H9 (cell line): Measurements from ENCODE around the gene TTLL9. TPM values are rescaled to one million over a fixed set of nuclear protein-coding genes. Genes with fewer than 3 reads are reported as not detected.
A peak's percentile ranks its signal among the peaks of the same experiment; 100 is the strongest.

ENCODE experiments used
- DNase-seq: peaks from one replicate; pipeline ENCODE4 v3.0.0-alpha.2; 2017
- H2AFZ ChIP-seq: one replicate; pipeline ENCODE4 v1.6.1; 2013; ENCODE audit warnings: mild to moderate bottlenecking, low read length, control low read depth, moderate library complexity
- H2AK5ac ChIP-seq: 2 replicates; pipeline ENCODE4 v1.6.1; 2013; ENCODE audit warnings: low read length, control low read depth, mixed read lengths; ENCODE audit not compliant: insufficient read length
- H2BK120ac ChIP-seq: one replicate; pipeline ENCODE4 v1.6.1; 2013; ENCODE audit warnings: low read depth, mild to moderate bottlenecking, low read length, control low read depth, inconsistent platforms; ENCODE audit not compliant: poor library complexity, severe bottlenecking
- H2BK12ac ChIP-seq: 2 replicates; pipeline ENCODE4 v1.6.1; 2013; ENCODE audit warnings: low read length, control low read depth, mixed read lengths, low read depth; ENCODE audit not compliant: insufficient read length
- H2BK15ac ChIP-seq: 2 replicates; pipeline ENCODE4 v1.6.1; 2013; ENCODE audit warnings: low read depth, low read length, control low read depth
- H2BK20ac ChIP-seq: one replicate; pipeline ENCODE4 v1.6.1; 2013; ENCODE audit warnings: low read depth, mild to moderate bottlenecking, low read length, control low read depth, inconsistent platforms; ENCODE audit not compliant: poor library complexity, severe bottlenecking
- H2BK5ac ChIP-seq: 2 replicates; pipeline ENCODE4 v1.6.1; 2013; ENCODE audit warnings: low read length, control low read depth, mixed read lengths; ENCODE audit not compliant: insufficient read length
- H3K14ac ChIP-seq: 2 replicates; pipeline ENCODE4 v1.6.1; 2013; ENCODE audit warnings: low read length, control low read depth; ENCODE audit not compliant: insufficient read depth
- H3K18ac ChIP-seq: 2 replicates; pipeline ENCODE4 v1.6.1; 2013; ENCODE audit warnings: low read depth, mild to moderate bottlenecking, mixed read lengths, low read length, control low read depth; ENCODE audit not compliant: insufficient read length
- H3K23ac ChIP-seq: 2 replicates; pipeline ENCODE4 v1.6.1; 2013; ENCODE audit warnings: low read length, control low read depth, mixed read lengths, low read depth; ENCODE audit not compliant: insufficient read length
- H3K23me2 ChIP-seq: 2 replicates; pipeline ENCODE4 v1.6.1; 2013; ENCODE audit warnings: low read depth, mild to moderate bottlenecking, mixed read lengths, low read length, control low read depth; ENCODE audit not compliant: insufficient read length, poor library complexity, severe bottlenecking
- H3K27ac ChIP-seq: 2 replicates; pipeline ENCODE4 v1.5.1; 2013; ENCODE audit warnings: low read length, control low read depth, mixed read lengths, low read depth; ENCODE audit not compliant: insufficient read length
- H3K27me3 ChIP-seq: 2 replicates; pipeline ENCODE4 v1.6.1; 2013; ENCODE audit warnings: low read length, control low read depth, inconsistent platforms; ENCODE audit not compliant: insufficient read depth
- H3K4ac ChIP-seq: 2 replicates; pipeline ENCODE4 v1.6.1; 2013; ENCODE audit warnings: low read depth, mild to moderate bottlenecking, control low read depth, inconsistent platforms, low read length, moderate library complexity
- H3K4me1 ChIP-seq: 2 replicates; pipeline ENCODE4 v1.6.1; 2013; ENCODE audit warnings: low read length, control low read depth, inconsistent platforms; ENCODE audit not compliant: insufficient read depth
- H3K4me2 ChIP-seq: 2 replicates; pipeline ENCODE4 v1.6.1; 2013; ENCODE audit warnings: low read length, control low read depth, mixed read lengths; ENCODE audit not compliant: insufficient read length, insufficient read depth
- H3K56ac ChIP-seq: 2 replicates; pipeline ENCODE4 v1.6.1; 2013; ENCODE audit warnings: low read depth, mild to moderate bottlenecking, mixed read lengths, low read length, control low read depth; ENCODE audit not compliant: insufficient read length
- H3K79me1 ChIP-seq: 2 replicates; pipeline ENCODE4 v1.6.1; 2013; ENCODE audit warnings: low read depth, mild to moderate bottlenecking, moderate library complexity, low read length, control low read depth, inconsistent platforms; ENCODE audit not compliant: insufficient read depth, poor library complexity, severe bottlenecking
- H3K79me2 ChIP-seq: 2 replicates; pipeline ENCODE4 v1.6.1; 2013; ENCODE audit warnings: low read length, control low read depth, inconsistent platforms; ENCODE audit not compliant: insufficient read depth
- H3K9ac ChIP-seq: 2 replicates; pipeline ENCODE4 v1.6.1; 2013; ENCODE audit warnings: low read length, control low read depth, mixed read lengths; ENCODE audit not compliant: insufficient read length; ENCODE audit errors: extremely low read depth
- H3K9me3 ChIP-seq: one replicate; pipeline ENCODE4 v1.6.1; 2013; ENCODE audit warnings: low read depth, low read length, inconsistent platforms; ENCODE audit not compliant: control insufficient read depth
- H3T11ph ChIP-seq: one replicate; pipeline ENCODE4 v1.6.1; 2013; ENCODE audit warnings: mild to moderate bottlenecking, low read length, control low read depth, inconsistent platforms
- H4K20me1 ChIP-seq: one replicate; pipeline ENCODE4 v1.6.1; 2013; ENCODE audit not compliant: control insufficient read depth, insufficient read length, insufficient read depth
- H4K5ac ChIP-seq: 2 replicates; pipeline ENCODE4 v1.6.1; 2013; ENCODE audit warnings: low read depth, mild to moderate bottlenecking, mixed read lengths, low read length, control low read depth; ENCODE audit not compliant: insufficient read length
- H4K8ac ChIP-seq: replicated peaks from 2 replicates; pipeline ENCODE4 v1.6.1; 2013; ENCODE audit warnings: low read length, control low read depth, mixed read lengths, low read depth; ENCODE audit not compliant: insufficient read length
- H4K91ac ChIP-seq: 2 replicates; pipeline ENCODE4 v1.6.1; 2013; ENCODE audit warnings: low read depth, mild to moderate bottlenecking, moderate library complexity, mixed read lengths, low read length, control low read depth; ENCODE audit not compliant: insufficient read length
- H3K27ac Mint-ChIP-seq, 3 experiments: 2 replicates in 2 of 3; 3 replicates in 1 of 3; pipeline ENCODE4 v1.8.0; 2020 to 2021; ENCODE audit warnings: mixed read lengths in 3 of 3, mild to moderate bottlenecking in 1 of 3, moderate library complexity in 1 of 3
- H3K27me3 Mint-ChIP-seq: 2 replicates; pipeline ENCODE4 v1.8.0; 2021; ENCODE audit warnings: low read depth, mild to moderate bottlenecking, moderate library complexity, mixed read lengths
- H3K36me3 Mint-ChIP-seq, 3 experiments: 2 replicates in 2 of 3; 3 replicates in 1 of 3; pipeline ENCODE4 v1.8.0; 2020 to 2021; ENCODE audit warnings: low read depth in 3 of 3, mixed read lengths in 3 of 3; ENCODE audit not compliant: insufficient read depth in 1 of 3
- H3K4me1 Mint-ChIP-seq, 2 experiments: 2 replicates each; pipeline ENCODE4 v1.8.0; 2020; ENCODE audit warnings: mixed read lengths in 2 of 2
- H3K4me3 Mint-ChIP-seq, 2 experiments: 2 replicates in 1 of 2; 3 replicates in 1 of 2; pipeline ENCODE4 v1.8.0; 2020 to 2021; ENCODE audit warnings: mild to moderate bottlenecking in 2 of 2, mixed read lengths in 2 of 2, moderate library complexity in 1 of 2
- H3K9me3 Mint-ChIP-seq, 2 experiments: 2 replicates in 1 of 2; 3 replicates in 1 of 2; pipeline ENCODE4 v1.8.0; 2020; ENCODE audit warnings: mild to moderate bottlenecking in 2 of 2, mixed read lengths in 2 of 2, moderate library complexity in 1 of 2
- CTCF ChIP-seq: fragments of 200-600 bp; sonication (generic); conservative IDR thresholded peaks from 3 replicates; pipeline ENCODE4 v1.8.0; 2021; ENCODE audit warnings: antibody characterized with exemption, mild to moderate bottlenecking
- WGBS: extraction: QIAGEN DNeasy Blood & Tissue Kit; methylation state at CpG from one replicate; pipeline ENCODE4 v1.1.7; 2013; ENCODE audit warnings: missing lambda C conversion rate, low lambda C conversion rate, mixed read lengths; ENCODE audit not compliant: insufficient read length; ENCODE audit errors: extremely low coverage; 5-methylcytosine and 5-hydroxymethylcytosine counted together
- total RNA-seq: library from RNA; stranded (reverse); gene quantifications from 2 replicates; pipeline ENCODE4 v1.2.1, GENCODE V29; 2021

TTLL9 gene
- total RNA-seq, 1 experiment from 2014 or later = 0.20 TPM

DNA sequence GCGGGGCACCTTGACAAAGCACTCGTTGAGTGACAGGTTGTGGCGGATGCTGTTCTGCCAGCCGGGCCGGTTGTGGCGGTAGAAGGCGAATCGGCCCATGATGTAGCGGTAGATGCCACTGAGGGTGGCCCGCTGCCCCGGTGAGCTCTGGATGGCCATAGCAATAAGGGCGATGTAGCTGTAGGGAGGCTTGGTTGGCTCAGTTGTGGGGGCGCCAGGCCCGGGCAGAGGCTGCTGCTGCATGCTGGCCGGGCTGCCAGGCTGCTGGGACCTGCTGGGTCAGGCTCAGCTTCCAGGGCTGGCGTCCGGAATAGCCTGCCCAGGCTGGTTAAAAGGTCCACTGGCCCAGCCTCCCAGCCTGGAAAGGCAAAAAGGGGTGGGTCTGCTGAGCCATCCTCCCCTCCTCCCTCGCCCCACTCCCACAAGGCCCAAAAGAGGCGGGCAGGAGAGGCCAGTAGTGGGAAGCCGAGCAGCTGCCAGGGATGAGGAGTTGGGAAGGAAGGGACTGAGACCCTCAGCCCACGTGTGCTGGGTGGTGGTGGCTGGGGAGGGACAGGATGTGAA, 25.1 kb upstream of the TTLL9 start, which contains the start of gene FOXS1:
FOXS1 (minus strand) TSS at position 305 of the 564 bp plus-strand sequence; CDS start at position 243, 62 bp downstream.
- Histone ChIP-seq H2BK5ac (no peak within 1 kb of the TSS), H3K9me3 (no peaks in the 10 kb centered on the region), H2AK5ac (no peak within 1 kb of the TSS), H2BK120ac (no peak within 1 kb of the TSS), H2BK15ac (no peak within 1 kb of the TSS), H3K23ac (no peak within 1 kb of the TSS), H3K4me2 (no peak within 1 kb of the TSS), H4K20me1 (no peaks in the 10 kb centered on the region), H3T11ph (no peak within 1 kb of the TSS), H3K9ac (no peak within 1 kb of the TSS), H3K4ac (no peak within 1 kb of the TSS), H3K56ac (no peak within 1 kb of the TSS), H3K27ac (no peak within 1 kb of the TSS), H3K79me2 (no peaks in the 10 kb centered on the region), H3K14ac (no peak within 1 kb of the TSS), H3K27me3 (no peaks in the 10 kb centered on the region), H4K91ac (no peak within 1 kb of the TSS), H3K79me1 (no peaks in the 10 kb centered on the region), H3K4me1 (no peaks in the 10 kb centered on the region; the same call in 1 of the 2 replicates), H4K5ac (no peak within 1 kb of the TSS), H2AFZ (no peak within 1 kb of the TSS), H2BK20ac (no peak within 1 kb of the TSS), H2BK12ac (no peak within 1 kb of the TSS), H3K23me2 (no peaks in the 10 kb centered on the region), H4K8ac (no peak within 1 kb of the TSS), H3K18ac (no peak within 1 kb of the TSS)
- Mint-ChIP-seq H3K36me3 (no peaks in the 10 kb centered on the region), H3K4me1 (peaks cover 28 to 29% of the 10 kb centered on the region in 2 experiments), H3K4me3 (no peak within 1 kb of the TSS), H3K9me3 (no peaks in the 10 kb centered on the region), H3K27me3 (peaks cover 29% of the 10 kb centered on the region), H3K27ac (no peak within 1 kb of the TSS)
- peak; percentile 82 for DNase-seq
- no CpG with 5 or more reads among the region's 21 CpGs for WGBS
- TF ChIP-seq CTCF = no peak
